Tibial nerve (tissue), 4 donors: ENCODE results near the gene NNAT.

Experiments
- CTCF ChIP-seq, 5 experiments: fragments of 200-600 bp in 3 of 5; fragments of 450-650 bp in 2 of 5; sonication (generic) in 3 of 5; IDR thresholded peaks; one replicate each; pipeline ENCODE4 v1.5.1; 2016 to 2019; ENCODE audit warnings: antibody characterized with exemption in 5 of 5, mild to moderate bottlenecking in 3 of 5, moderate library complexity in 2 of 5
- EP300 ChIP-seq, 2 donors: sonication (generic); formaldehyde crosslinking; IDR thresholded peaks; one replicate each; pipeline ENCODE4 v1.6.1; 2017; ENCODE audit warnings: antibody characterized with exemption in 2 of 2, mild to moderate bottlenecking in 1 of 2
- POLR2A ChIP-seq, 2 donors: fragments of 450-650 bp; IDR thresholded peaks; one replicate each; pipeline ENCODE4 v1.6.1; 2017; ENCODE audit warnings: antibody characterized with exemption in 2 of 2, mild to moderate bottlenecking in 2 of 2, moderate library complexity in 2 of 2

DNA sequence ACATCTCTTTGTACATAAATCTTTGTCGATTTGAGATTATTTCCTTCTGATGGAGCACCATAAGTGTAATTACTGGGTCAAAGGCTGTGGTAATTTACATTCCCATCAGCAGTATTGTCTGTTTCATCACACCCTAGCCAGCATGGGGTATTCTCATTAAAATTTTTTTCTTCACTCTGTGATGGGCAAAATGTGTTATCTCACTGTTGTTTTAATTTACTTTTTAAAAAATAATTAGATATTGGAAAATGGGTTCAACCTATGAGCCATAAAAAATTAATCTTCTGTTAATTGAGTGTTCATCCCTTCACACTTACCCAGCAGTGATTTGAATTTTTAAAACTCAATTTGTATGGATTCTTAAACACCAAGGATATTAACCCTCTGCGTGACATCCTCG, 44.0 kb upstream of the NNAT start:
- no peak for TF ChIP-seq CTCF (IDR thresholded peaks at IDR 0.05)
- no peak for TF ChIP-seq POLR2A (IDR thresholded peaks at IDR 0.05)
- no peak for TF ChIP-seq EP300 (IDR thresholded peaks at IDR 0.05)
